CD14-positive monocyte (primary cell): ENCODE results near the gene MRPS34. TPM values are rescaled to one million over a fixed set of nuclear protein-coding genes. Genes with fewer than 3 reads are reported as not detected.

Experiments used
- DNase-seq, 3 donors: peaks; one replicate each; pipeline ENCODE4 v3.0.0-alpha.2; 2011 to 2022
- H2AFZ ChIP-seq: 2 replicates; pipeline ENCODE4 v1.6.0; 2012; ENCODE audit warnings: mild to moderate bottlenecking, low read depth, low read length, inconsistent platforms; ENCODE audit not compliant: insufficient read depth, poor library complexity, severe bottlenecking
- H3K27ac ChIP-seq, 2 donors: 1 replicate in 1 of 2; 2 replicates in 1 of 2; pipeline ENCODE4 v1.5.1; 2012 to 2013; ENCODE audit warnings: low read length in 2 of 2, control low read depth in 1 of 2, inconsistent platforms in 1 of 2, low read depth in 1 of 2, mild to moderate bottlenecking in 1 of 2
- H3K27me3 ChIP-seq, 2 donors: one replicate each; pipeline versions ENCODE4 v1.6.0 to v1.6.1; 2011 to 2013; ENCODE audit warnings: low read length in 2 of 2; ENCODE audit not compliant: control insufficient read depth in 2 of 2, insufficient read depth in 2 of 2
- H3K36me3 ChIP-seq, 2 donors: replicated peaks in 1 of 2; 1 replicate in 1 of 2; 2 replicates in 1 of 2; pipeline versions ENCODE4 v1.5.1 to v1.6.1; 2012 to 2013; ENCODE audit warnings: low read length in 2 of 2, control low read depth in 1 of 2, inconsistent platforms in 1 of 2, mild to moderate bottlenecking in 1 of 2; ENCODE audit not compliant: insufficient read depth in 2 of 2, control insufficient read depth in 1 of 2
- H3K4me1 ChIP-seq, 2 donors: 1 replicate in 1 of 2; 2 replicates in 1 of 2; pipeline versions ENCODE4 v1.5.1 to v1.6.1; 2012 to 2013; ENCODE audit warnings: low read length in 2 of 2, control low read depth in 1 of 2, inconsistent platforms in 1 of 2, mild to moderate bottlenecking in 1 of 2, moderate library complexity in 1 of 2; ENCODE audit not compliant: insufficient read depth in 2 of 2, control insufficient read depth in 1 of 2
- H3K4me2 ChIP-seq: replicated peaks from 2 replicates; pipeline ENCODE3; 2012; ENCODE audit warnings: low read length, moderate library complexity, mild to moderate bottlenecking; ENCODE audit not compliant: poor library complexity, severe bottlenecking; ENCODE audit errors: extremely low read depth
- H3K4me3 ChIP-seq, 3 experiments: fragments of 200-600 bp in 1 of 3; sonication (generic) in 1 of 3; replicated peaks in 1 of 3; 1 replicate in 2 of 3; 2 replicates in 1 of 3; pipeline ENCODE4 v1.5.1; 2011 to 2013; ENCODE audit warnings: low read length in 3 of 3, mild to moderate bottlenecking in 3 of 3, control low read depth in 2 of 3, low read depth in 2 of 3, inconsistent platforms in 1 of 3, moderate library complexity in 1 of 3
- H3K79me2 ChIP-seq: 2 replicates; pipeline ENCODE4 v1.6.0; 2012; ENCODE audit warnings: mild to moderate bottlenecking, control low read depth, inconsistent platforms, low read length, moderate library complexity; ENCODE audit not compliant: insufficient read depth
- H3K9ac ChIP-seq: 2 replicates; pipeline ENCODE4 v1.6.0; 2017; ENCODE audit warnings: low read length, mild to moderate bottlenecking; ENCODE audit not compliant: insufficient read depth, poor library complexity, severe bottlenecking
- H3K9me3 ChIP-seq, 2 donors: replicated peaks in 1 of 2; 1 replicate in 1 of 2; 2 replicates in 1 of 2; pipeline versions ENCODE4 v1.5.1 to v1.6.1; 2012 to 2013; ENCODE audit warnings: low read length in 2 of 2, control low read depth in 1 of 2; ENCODE audit not compliant: control insufficient read depth in 1 of 2, insufficient read depth in 1 of 2
- H4K20me1 ChIP-seq: 2 replicates; pipeline ENCODE4 v1.6.0; 2012; ENCODE audit warnings: mild to moderate bottlenecking, low read length, control low read depth, moderate library complexity; ENCODE audit not compliant: insufficient read depth
- H3K27ac Mint-ChIP-seq, 7 donors: one replicate each; pipeline ENCODE4 v1.8.0; 2020; ENCODE audit warnings: mild to moderate bottlenecking in 7 of 7, mixed read lengths in 7 of 7, moderate library complexity in 6 of 7, inconsistent platforms in 2 of 7
- H3K27me3 Mint-ChIP-seq, 3 donors: one replicate each; pipeline ENCODE4 v1.8.0; 2021 to 2022; ENCODE audit warnings: low read depth in 3 of 3, mild to moderate bottlenecking in 3 of 3, mixed read lengths in 3 of 3, moderate library complexity in 3 of 3, inconsistent platforms in 1 of 3
- H3K36me3 Mint-ChIP-seq, 2 donors: one replicate each; pipeline ENCODE4 v1.8.0; 2020; ENCODE audit warnings: mixed read lengths in 2 of 2, inconsistent platforms in 1 of 2, mild to moderate bottlenecking in 1 of 2
- H3K4me1 Mint-ChIP-seq: one replicate; pipeline ENCODE4 v1.8.0; 2020; ENCODE audit warnings: mild to moderate bottlenecking, mixed read lengths
- H3K4me3 Mint-ChIP-seq, 2 donors: one replicate each; pipeline ENCODE4 v1.8.0; 2020; ENCODE audit warnings: mild to moderate bottlenecking in 2 of 2, mixed read lengths in 2 of 2, moderate library complexity in 1 of 2
- H3K9me3 Mint-ChIP-seq, 7 donors: one replicate each; pipeline ENCODE4 v1.8.0; 2020 to 2022; ENCODE audit warnings: mixed read lengths in 7 of 7, mild to moderate bottlenecking in 6 of 7, moderate library complexity in 6 of 7, inconsistent platforms in 2 of 7
- CTCF ChIP-seq: fragments of 200-600 bp; IDR thresholded peaks from one replicate; pipeline ENCODE4 v1.8.0; 2022; ENCODE audit warnings: antibody characterized with exemption, mild to moderate bottlenecking
- WGBS: methylation state at CpG from one replicate; pipeline ENCODE4 v1.1.5; 2013; ENCODE audit warnings: missing lambda C conversion rate; ENCODE audit not compliant: insufficient coverage; 5-methylcytosine and 5-hydroxymethylcytosine counted together
- intact Hi-C, 2 donors: fragments of 100-400 bp; cut with micrococcal nuclease; formaldehyde crosslinking; loops; one replicate each; pipeline versions ENCODE4 v1.15.0 to v1.15.1; 2023
- polyA plus RNA-seq, 3 donors: library from polyadenylated mRNA; depleted of rRNA in 1 of 3; unstranded in 2 of 3; stranded (reverse) in 1 of 3; fragments of 300-500 nt in 2 of 3; fragments of >200 nt in 1 of 3; fragmentation: Illumina TruSeq in 2 of 3; gene quantifications; 1 replicate in 2 of 3; 2 replicates in 1 of 3; pipeline ENCODE4 v1.2.3, GENCODE V29; 2012 to 2021

The MRPS34 gene
- polyA plus RNA-seq, 3 donors = 34.5 to 137 (median 109) TPM

GRCh38 chr16:1789643-1790045 is 16.7 kb upstream of the MRPS34 start:
- peaks cover 33% of the 10 kb centered on the region for H4K20me1 ChIP-seq
- no peak for TF ChIP-seq CTCF
- no peaks in the 10 kb centered on the region for H3K9me3 Mint-ChIP-seq
- peaks cover 18 to 55% of the 10 kb centered on the region in 2 donors for H3K36me3 Mint-ChIP-seq
- H2AFZ ChIP-seq = no peak overlapping the region
- H3K79me2 ChIP-seq = peaks cover 24% of the 10 kb centered on the region
- H3K4me3 ChIP-seq = no peak overlapping the region
- H3K9me3 ChIP-seq = no peaks in the 10 kb centered on the region
- no peak for DNase-seq
- H3K27me3 Mint-ChIP-seq = no peaks in the 10 kb centered on the region
- H3K27me3 ChIP-seq = no peaks in the 10 kb centered on the region
- no peak overlapping the region for H3K9ac ChIP-seq
- peaks cover 2% of the 10 kb centered on the region for H3K4me1 Mint-ChIP-seq
- 91% methylated on average over 19 of the region's 25 CpGs for WGBS
- no peak overlapping the region for H3K4me2 ChIP-seq
- peaks cover 42 to 44% of the 10 kb centered on the region in 2 donors for H3K36me3 ChIP-seq
- intact Hi-C loops = loop anchor here in 1 of 2 donors (10.0 kb wide), 2 partner anchors 85 to 365 kb away; partner anchors contain the start of genes MAPK8IP3 and UQCC4
- no peak overlapping the region for H3K27ac ChIP-seq
- no peak overlapping the region for H3K27ac Mint-ChIP-seq
- no peak overlapping the region for H3K4me3 Mint-ChIP-seq
- H3K4me1 ChIP-seq = no peaks in the 10 kb centered on the region

- Histone ChIP-seq H3K9ac (no peak overlapping the region), H3K36me3 (peaks cover 42 to 44% of the 10 kb centered on the region in 2 donors), H3K4me1 (peaks cover 6 to 7% of the 10 kb centered on the region in 2 donors), H3K27me3 (no peaks in the 10 kb centered on the region), H3K27ac (no peak overlapping the region), H3K79me2 (peaks cover 33% of the 10 kb centered on the region), H2AFZ (no peak overlapping the region), H3K4me2 (no peak overlapping the region), H3K9me3 (no peaks in the 10 kb centered on the region), H4K20me1 (peaks cover 33% of the 10 kb centered on the region), H3K4me3 (no peak overlapping the region)
- H3K36me3 Mint-ChIP-seq = peaks cover 18 to 55% of the 10 kb centered on the region in 2 donors
- peaks cover 8% of the 10 kb centered on the region for H3K4me1 Mint-ChIP-seq
- 86% methylated on average over 19 of the region's 19 CpGs for WGBS
- H3K4me3 Mint-ChIP-seq = no peak overlapping the region
- DNase-seq = no peak
- no peak overlapping the region for H3K27ac Mint-ChIP-seq
- no peak for TF ChIP-seq CTCF
- no peaks in the 10 kb centered on the region for H3K27me3 Mint-ChIP-seq
- intact Hi-C loops = loop anchor here in 1 of 2 donors (10.0 kb wide), 2 partner anchors 84 to 364 kb away; partner anchors contain the start of genes MAPK8IP3 and UQCC4
- H3K9me3 Mint-ChIP-seq = no peaks in the 10 kb centered on the region
Measured at GRCh38 chr16:1788708-1789100, 15.8 kb upstream of the MRPS34 start.
